ENCODE data around the gene RGL4. TPM values are rescaled to one million over a fixed set of nuclear protein-coding genes. Genes with fewer than 3 reads are reported as not detected.

The RGL4 gene
- total and polyA plus RNA-seq, 8 donors: 0.65 to 5.9 (median 2.9) TPM; not detected in 4

- 92 to 97% (median 94%) methylated on average over 7 of the region's 7 CpGs for WGBS, 5 donors
- no peak for TF ChIP-seq CTCF (IDR thresholded peaks at IDR 0.05)
- H3K9me3 ChIP-seq: no peaks in the 10 kb centered on the region
- no peak overlapping the region for H3K4me3 ChIP-seq
- DNase-seq: peak in 1 of 2 donors; percentile 8
- H3K27ac ChIP-seq: no peak overlapping the region
- intact Hi-C loops (cut with DNase I; ENCODE audit: low total_unique reads): no loop called here
- H3K4me1 ChIP-seq: no peaks in the 10 kb centered on the region
- peaks cover 11 to 60% (median 52%) of the 10 kb centered on the region in 4 donors for H3K36me3 ChIP-seq
- H3K27me3 ChIP-seq: no peaks in the 10 kb centered on the region
Measured at GRCh38 chr22:23689414-23689813, 1.4 kb upstream of the RGL4 start.

- no peak for DNase-seq
- TF ChIP-seq POLR2AphosphoS5 (IDR thresholded peaks at IDR 0.05) (no peak), EP300 (IDR thresholded peaks at IDR 0.05) (no peak), POLR2A (IDR thresholded peaks at IDR 0.05) (no peak), CTCF (IDR thresholded peaks at IDR 0.05) (no peak)
- H3K9me3 ChIP-seq: no peaks in the 10 kb centered on the region
- H3K4me3 ChIP-seq: no peak overlapping the region
- 90 to 93% (median 91%) methylated on average over 12 of the region's 12 CpGs for WGBS, 5 donors
- no peaks in the 10 kb centered on the region for H3K27me3 ChIP-seq
- intact Hi-C loops (cut with DNase I; ENCODE audit: low total_unique reads): no loop called here
- H3K27ac ChIP-seq: no peak overlapping the region
- H3K36me3 ChIP-seq: peaks cover 19 to 83% (median 76%) of the 10 kb centered on the region in 4 donors
- peaks cover 0 to 8% (median 0%) of the 10 kb centered on the region in 4 donors for H3K4me1 ChIP-seq
Measured at GRCh38 chr22:23691748-23692423, 1.1 kb downstream of the RGL4 start.

GRCh38 chr22:23692598-23693291 lies 1.9 kb downstream of the RGL4 start:
- H3K27me3 ChIP-seq: no peaks in the 10 kb centered on the region
- intact Hi-C loops (cut with DNase I; ENCODE audit: low total_unique reads): no loop called here
- 90 to 95% (median 92%) methylated on average over 8 to 12 of the region's 12 CpGs for WGBS, 5 donors
- no peak overlapping the region for H3K4me3 ChIP-seq
- no peak for DNase-seq
- H3K9me3 ChIP-seq: no peaks in the 10 kb centered on the region
- peaks cover 0 to 8% (median 0%) of the 10 kb centered on the region in 4 donors for H3K4me1 ChIP-seq
- TF ChIP-seq POLR2AphosphoS5 (IDR thresholded peaks at IDR 0.05) (no peak), POLR2A (IDR thresholded peaks at IDR 0.05) (no peak), CTCF (IDR thresholded peaks at IDR 0.05) (no peak), EP300 (IDR thresholded peaks at IDR 0.05) (no peak)
- peaks cover 19 to 92% (median 79%) of the 10 kb centered on the region in 4 donors for H3K36me3 ChIP-seq
- no peak overlapping the region for H3K27ac ChIP-seq

GRCh38 chr22:23693979-23694680 lies 3.3 kb downstream of the RGL4 start:
- WGBS, 5 donors: 92 to 96% (median 94%) methylated on average over 6 to 11 of the region's 11 CpGs

More at GRCh38 chr22:23693979-23694680, 3.3 kb downstream of the RGL4 start:
- Histone ChIP-seq H3K27ac (no peak overlapping the region), H3K36me3 (peaks cover 19 to 96% (median 80%) of the 10 kb centered on the region in 4 donors), H3K4me1 (peaks cover 0 to 8% (median 0%) of the 10 kb centered on the region in 4 donors), H3K4me3 (no peak overlapping the region), H3K27me3 (no peaks in the 10 kb centered on the region), H3K9me3 (no peaks in the 10 kb centered on the region)
- no peak for DNase-seq
- intact Hi-C loops (cut with DNase I; ENCODE audit: low total_unique reads): no loop called here
- TF ChIP-seq CTCF (IDR thresholded peaks at IDR 0.05) (no peak), EP300 (IDR thresholded peaks at IDR 0.05) (no peak), POLR2A (IDR thresholded peaks at IDR 0.05) (no peak), POLR2AphosphoS5 (IDR thresholded peaks at IDR 0.05) (no peak)

All from stomach (tissue), 9 donors.